Endothelial cell of umbilical vein (primary cell): ENCODE results near the gene TTR. TPM values are rescaled to one million over a fixed set of nuclear protein-coding genes. Genes with fewer than 3 reads are reported as not detected.

Experiments used
- BruUV-seq: library from RNA; stranded (reverse); fragments of 400-500 nt; replicated peaks from 2 replicates; lab custom pipeline; 2021; lab: Mats Ljungman, UMichigan
- CTCF ChIA-PET: fragments of 300-600, 350-600 bp; sonication (Branson Sonifier 250); formaldehyde crosslinking; loops from one replicate; lab custom pipeline; 2021; ENCODE audit warnings: antibody characterized with exemption, inconsistent platforms; lab: Charles Lee
- POLR2A ChIA-PET: fragments of 300-600, 350-600 bp; sonication (Branson Sonifier 250); formaldehyde crosslinking; loops from one replicate; lab custom pipeline; 2021; ENCODE audit warnings: antibody characterized with exemption, inconsistent platforms; lab: Charles Lee
- DNase-seq: peaks from one replicate; pipeline ENCODE4 v3.0.0-alpha.2; 2011; ENCODE audit warnings: low read depth, low spot score
- FAIRE-seq: peaks from 2 replicates; lab custom pipeline; 2011; peaks lifted over from hg19 to GRCh38; lab: Jason Lieb, UNC
- H2AFZ ChIP-seq: 2 replicates; pipeline ENCODE4 v1.6.0; 2012; ENCODE audit warnings: low read depth, low read length, control low read depth, inconsistent platforms
- H3K27ac ChIP-seq: 2 replicates; pipeline ENCODE4 v1.5.1; 2011; ENCODE audit warnings: low read depth, mild to moderate bottlenecking, control low read depth, low read length, moderate library complexity; ENCODE audit not compliant: insufficient read depth
- H3K27me3 ChIP-seq, 2 experiments: 2 replicates each; pipeline versions ENCODE4 v1.6.0 to v1.6.1; 2011; ENCODE audit warnings: low read length in 2 of 2, mixed read lengths in 1 of 2; ENCODE audit not compliant: control insufficient read depth in 2 of 2, insufficient read depth in 2 of 2
- H3K36me3 ChIP-seq, 2 experiments: 2 replicates in 1 of 2; 3 replicates in 1 of 2; pipeline ENCODE4 v1.5.1; 2011; ENCODE audit warnings: low read length in 2 of 2, mild to moderate bottlenecking in 1 of 2, moderate library complexity in 1 of 2; ENCODE audit not compliant: control insufficient read depth in 2 of 2, insufficient read depth in 2 of 2; ENCODE audit errors: extremely low read depth in 1 of 2
- H3K4me1 ChIP-seq: 3 replicates; pipeline ENCODE4 v1.5.1; 2011; ENCODE audit warnings: mild to moderate bottlenecking, low read length; ENCODE audit not compliant: control insufficient read depth, insufficient read depth; ENCODE audit errors: extremely low read depth
- H3K4me2 ChIP-seq: 2 replicates; pipeline ENCODE4 v1.6.1; 2011; ENCODE audit warnings: low read length, control low read depth, mixed read lengths; ENCODE audit not compliant: insufficient read depth
- H3K4me3 ChIP-seq, 3 experiments: fragments of 200-600 bp in 1 of 3; sonication (generic), shearing (Covaris generic) in 1 of 3; replicated peaks in 1 of 3; 2 replicates each; pipeline ENCODE4 v1.5.1; 2011 to 2016; ENCODE audit warnings: control low read depth in 3 of 3, low read length in 3 of 3, mild to moderate bottlenecking in 2 of 3, inconsistent platforms in 1 of 3, low read depth in 1 of 3, moderate library complexity in 1 of 3; ENCODE audit not compliant: insufficient read depth in 1 of 3
- H3K79me2 ChIP-seq: 2 replicates; pipeline ENCODE4 v1.6.0; 2012; ENCODE audit warnings: low read length, inconsistent platforms; ENCODE audit not compliant: control insufficient read depth, insufficient read depth
- H3K9ac ChIP-seq: replicated peaks from 2 replicates; pipeline ENCODE3; 2011; ENCODE audit warnings: low read length, control low read depth; ENCODE audit not compliant: insufficient read depth; ENCODE audit errors: extremely low read depth
- H3K9me1 ChIP-seq: replicated peaks from 3 replicates; pipeline ENCODE4 v1.6.0; 2011; ENCODE audit warnings: mild to moderate bottlenecking, low read length; ENCODE audit not compliant: control insufficient read depth, insufficient read depth; ENCODE audit errors: extremely low read depth
- H3K9me3 ChIP-seq: replicated peaks from 2 replicates; pipeline ENCODE4 v1.5.1; 2012; ENCODE audit warnings: low read length, inconsistent platforms; ENCODE audit not compliant: control insufficient read depth, insufficient read depth
- H4K20me1 ChIP-seq: replicated peaks from 2 replicates; pipeline ENCODE3; 2011; ENCODE audit warnings: mild to moderate bottlenecking, low read length; ENCODE audit not compliant: control insufficient read depth, insufficient read depth; ENCODE audit errors: extremely low read depth
- EZH2 ChIP-seq: IDR thresholded peaks from 2 replicates; pipeline ENCODE4 v1.6.1; 2012; ENCODE audit warnings: borderline replicate concordance, low read depth, mild to moderate bottlenecking, moderate library complexity, low read length, inconsistent platforms; ENCODE audit not compliant: severe bottlenecking
- FOS ChIP-seq: IDR thresholded peaks from 2 replicates; pipeline ENCODE4 v1.6.1; 2011; ENCODE audit warnings: mild to moderate bottlenecking, low read length, moderate library complexity, borderline replicate concordance; ENCODE audit not compliant: insufficient read depth
- GATA2 ChIP-seq: IDR thresholded peaks from 2 replicates; pipeline ENCODE4 v1.7.0; 2011; ENCODE audit warnings: low read depth, mild to moderate bottlenecking, moderate library complexity, mixed read lengths, low read length; ENCODE audit not compliant: insufficient read length, insufficient read depth
- JUN ChIP-seq: IDR thresholded peaks from 2 replicates; pipeline ENCODE4 v1.6.1; 2011; ENCODE audit warnings: borderline replicate concordance, low read depth; ENCODE audit not compliant: insufficient read length, insufficient read depth
- POLR2A ChIP-seq: IDR thresholded peaks from 2 replicates; pipeline ENCODE4 v1.6.1; 2012; ENCODE audit warnings: low read depth, mild to moderate bottlenecking, control low read depth, low read length
- POLR2AphosphoS5 ChIP-seq: IDR thresholded peaks from 2 replicates; pipeline ENCODE4 v1.6.1; 2012; ENCODE audit warnings: low read depth, mild to moderate bottlenecking, control low read depth, low read length, moderate library complexity; ENCODE audit not compliant: insufficient read depth
- dilution Hi-C: fragments of 300-500 bp; cut with MboI; formaldehyde crosslinking; loops from one replicate; pipeline ENCODE4 v1.15.0; 2019; ENCODE audit warnings: low sequenced_read_pairs; ENCODE audit not compliant: extremely low pct_ligation_motif_present
- intact Hi-C: fragments of 100-400 bp; cut with micrococcal nuclease; formaldehyde crosslinking; loops from one replicate; pipeline ENCODE4 v1.10.0; 2022
- polyA plus RNA-seq, 4 experiments: library from polyadenylated mRNA; depleted of rRNA in 3 of 4; stranded (reverse) in 3 of 4; unstranded in 1 of 4; fragments of >200 nt; gene quantifications; 2 replicates each; pipeline versions ENCODE4 v1.2.1 to v1.2.3, GENCODE V29; 2011 to 2012; ENCODE audit warnings: missing spikeins in 1 of 4
- total RNA-seq: library from RNA; stranded (reverse); gene quantifications from 2 replicates; pipeline ENCODE4 v1.2.3, GENCODE V29; 2021
- TF ChIP-seq, protein P1 (sequence below): IDR thresholded peaks from 2 replicates; pipeline ENCODE4 v1.6.1; 2011; ENCODE audit not compliant: insufficient read depth, insufficient read length

TTR gene
- total and polyA plus RNA-seq, 2 donors (not counting 3 experiments of a cell fraction or from before 2014, with no cell fraction given) = not detected

DNA sequence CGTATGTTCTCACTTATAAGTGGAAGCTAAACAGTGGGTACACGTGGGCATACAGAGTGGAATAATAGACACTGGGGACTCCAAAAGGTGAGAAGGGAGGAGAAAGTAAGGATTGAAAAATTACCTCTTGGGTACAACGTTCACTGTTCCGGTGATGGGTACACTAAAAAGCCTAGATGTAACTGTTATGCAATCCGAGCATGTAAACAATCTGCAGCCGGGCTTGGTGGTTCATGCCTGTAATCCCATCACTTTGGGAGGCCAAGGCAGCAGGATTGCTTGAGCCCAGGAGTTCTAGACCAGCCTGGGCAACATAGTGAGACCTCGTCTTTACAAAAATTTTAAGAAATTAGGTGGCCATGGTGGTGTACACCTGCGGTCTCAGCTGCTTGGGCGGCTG, 33.1 kb upstream of the TTR start:
- peaks cover 3% of the 10 kb centered on the region for H3K4me1 ChIP-seq
- ChIA-PET POLR2A (no interaction called here), CTCF (no interaction called here)
- no peak overlapping the region for H3K4me3 ChIP-seq
- H4K20me1 ChIP-seq = no peaks in the 10 kb centered on the region
- DNase-seq (no peak), FAIRE-seq (no peak)
- no peak overlapping the region for H3K27ac ChIP-seq
- H3K79me2 ChIP-seq = no peaks in the 10 kb centered on the region
- H3K36me3 ChIP-seq = no peaks in the 10 kb centered on the region
- no peaks in the 10 kb centered on the region for H3K9me3 ChIP-seq
- TF ChIP-seq JUN = no peak
- no peak for TF ChIP-seq FOS
- no peak for TF ChIP-seq GATA2
- TF ChIP-seq POLR2A = no peak
- TF ChIP-seq EZH2 = no peak
- TF ChIP-seq, protein P1, sequence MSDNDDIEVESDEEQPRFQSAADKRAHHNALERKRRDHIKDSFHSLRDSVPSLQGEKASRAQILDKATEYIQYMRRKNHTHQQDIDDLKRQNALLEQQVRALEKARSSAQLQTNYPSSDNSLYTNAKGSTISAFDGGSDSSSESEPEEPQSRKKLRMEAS = no peak
- intact Hi-C loops (loop anchor here (5.0 kb wide), 1 partner anchor 586 kb away; no protein-coding TSS in a partner anchor), dilution Hi-C loops (no loop called here)
- H3K9ac ChIP-seq = no peak overlapping the region
- no TSS peak for BruUV-seq
- H3K4me2 ChIP-seq = no peak overlapping the region
- peaks cover 0 to 4% of the 10 kb centered on the region in 2 experiments for H3K27me3 ChIP-seq
- no peaks in the 10 kb centered on the region for H3K9me1 ChIP-seq
- H2AFZ ChIP-seq = no peak overlapping the region

DNA sequence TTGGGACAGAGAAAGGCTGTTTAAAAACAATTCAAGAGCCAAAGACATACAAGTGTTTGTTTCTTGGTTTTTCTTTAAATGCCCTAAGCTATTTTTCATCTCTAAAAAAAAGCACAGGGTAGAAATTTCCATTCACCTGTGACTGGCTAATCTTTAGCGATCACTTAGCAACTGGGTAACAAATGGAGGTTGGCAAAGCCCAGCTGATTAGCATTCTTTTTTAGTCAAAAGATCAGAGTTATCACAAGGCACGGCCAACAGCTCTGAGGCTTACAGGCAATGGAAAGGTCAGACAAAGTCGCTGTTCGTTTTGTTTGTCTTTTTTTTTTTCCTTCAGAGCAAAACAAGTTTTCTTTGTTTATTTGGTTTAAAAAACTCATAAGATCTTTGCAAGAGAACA, 29.0 kb upstream of the TTR start:
- H3K27me3 ChIP-seq = peaks cover 0 to 4% of the 10 kb centered on the region in 2 experiments
- FAIRE-seq (no peak), DNase-seq (no peak)
- BruUV-seq = no TSS peak
- H3K9ac ChIP-seq = no peak overlapping the region
- intact Hi-C loops = no loop called here
- H3K4me3 ChIP-seq = no peak overlapping the region
- no peaks in the 10 kb centered on the region for H3K36me3 ChIP-seq
- H3K27ac ChIP-seq = no peak overlapping the region
- no peak overlapping the region for H2AFZ ChIP-seq
- no peaks in the 10 kb centered on the region for H3K9me1 ChIP-seq
- H3K4me2 ChIP-seq = no peak overlapping the region
- CTCF ChIA-PET = interaction anchor here (1.4 to 3.4 kb wide), 5 partner anchors 10 to 415 kb away, joined by 4 to 18 read pairs (median 5); no protein-coding TSS in a partner anchor
- no peaks in the 10 kb centered on the region for H4K20me1 ChIP-seq
- TF ChIP-seq POLR2AphosphoS5 = no peak
- H3K9me3 ChIP-seq = no peaks in the 10 kb centered on the region
- H3K4me1 ChIP-seq = no peaks in the 10 kb centered on the region
- dilution Hi-C loops = no loop called here
- POLR2A ChIA-PET = no interaction called here
- no peaks in the 10 kb centered on the region for H3K79me2 ChIP-seq
